K562 (cell line): ENCODE data around the gene ANK3. TPM values are rescaled to one million over a fixed set of nuclear protein-coding genes. Genes with fewer than 3 reads are reported as not detected.

Experiments
- EHMT2 ChIP-seq: fragments of 450-650 bp; IDR thresholded peaks from 2 replicates; pipeline ENCODE4 v1.6.1; 2018; ENCODE audit warnings: antibody characterized with exemption
- ERF ChIP-seq: fragments of 450-650 bp; formaldehyde crosslinking; IDR thresholded peaks from 2 replicates; pipeline ENCODE4 v1.4.0; 2020; ENCODE audit warnings: mild to moderate bottlenecking, mixed read lengths
- ETV6 ChIP-seq, 3 experiments: fragments of 150-350 bp in 1 of 3; sonication (generic) in 1 of 3; formaldehyde crosslinking in 1 of 3; IDR thresholded peaks; 2 replicates each; pipeline versions ENCODE4 v1.6.1 to v1.8.0; 2014 to 2022; ENCODE audit warnings: borderline replicate concordance in 2 of 3, low read depth in 2 of 3, antibody characterized with exemption in 1 of 3, low read length in 1 of 3, mild to moderate bottlenecking in 1 of 3, missing genetic modification reagents in 1 of 3
- GTF2A2 ChIP-seq: IDR thresholded peaks from 2 replicates; pipeline ENCODE4 v1.6.1; 2016; ENCODE audit warnings: mild to moderate bottlenecking, missing genetic modification characterization, missing compliant biosample characterization
- MAFK ChIP-seq: IDR thresholded peaks from 2 replicates; pipeline ENCODE4 v1.6.1; 2011; ENCODE audit warnings: low read length, improper control_type of control experiment
- MEF2A ChIP-seq: IDR thresholded peaks from 2 replicates; pipeline ENCODE4 v1.6.1; 2011; ENCODE audit warnings: low read depth, mild to moderate bottlenecking, low read length, moderate library complexity; ENCODE audit not compliant: control insufficient read depth
- RAD21 ChIP-seq, 2 experiments: fragments of 250-450 bp in 1 of 2; fragments of 450-650 bp in 1 of 2; sonication (Bioruptor Pico) in 1 of 2; formaldehyde crosslinking in 1 of 2; IDR thresholded peaks in 1 of 2; conservative IDR thresholded peaks in 1 of 2; 2 replicates each; pipeline versions ENCODE4 v1.4.0 to v1.8.0; 2020 to 2022; ENCODE audit warnings: mild to moderate bottlenecking in 2 of 2, moderate library complexity in 1 of 2
- SRSF7 ChIP-seq: fragments of 200-400 bp; formaldehyde crosslinking; optimal IDR thresholded peaks from 2 replicates; pipeline ENCODE3; 2017; ENCODE audit warnings: mild to moderate bottlenecking, low read depth, low read length
- TOE1 ChIP-seq, 2 experiments: fragments of 450-650 bp in 1 of 2; sonication (generic) in 1 of 2; formaldehyde crosslinking in 1 of 2; IDR thresholded peaks; 2 replicates each; pipeline versions ENCODE4 v1.7.1 to v1.8.0; 2016 to 2022; ENCODE audit warnings: borderline replicate concordance in 2 of 2, mild to moderate bottlenecking in 2 of 2, antibody characterized with exemption in 1 of 2, inconsistent platforms in 1 of 2, low read depth in 1 of 2, missing genetic modification reagents in 1 of 2, moderate library complexity in 1 of 2
- ZNF316 ChIP-seq: fragments of 450-650 bp; IDR thresholded peaks from 2 replicates; pipeline ENCODE4 v1.6.1; 2016
- ZNF584 ChIP-seq: fragments of 200-800 bp; sonication (Bioruptor generic); IDR thresholded peaks from 2 replicates; pipeline ENCODE4 v1.6.1; 2016; ENCODE audit warnings: low read depth, mild to moderate bottlenecking, missing genetic modification characterization, missing compliant biosample characterization
- polyA plus RNA-seq, 8 experiments: library from polyadenylated mRNA; depleted of rRNA in 4 of 8; stranded (reverse) in 5 of 8; unstranded in 3 of 8; fragments of >200 nt; fragmentation: Nextera tagmentation in 2 of 8; fragmentation: Illumina TruSeq in 1 of 8; extraction: Ambion mirVana in 2 of 8; extraction: Trizol in 1 of 8; gene quantifications; 2 replicates each; pipeline versions ENCODE4 v1.2.1 to v1.2.3, GENCODE V29; 2011 to 2014; ENCODE audit warnings: inconsistent platforms in 1 of 8, missing spikeins in 1 of 8
- total RNA-seq, 7 experiments: library from RNA; depleted of rRNA in 6 of 7; stranded (reverse); fragments of >200 nt in 6 of 7; fragmentation: Illumina TruSeq in 2 of 7; extraction: Trizol in 2 of 7; gene quantifications; 2 replicates each; pipeline versions ENCODE4 v1.2.1 to v1.2.3, GENCODE V29; 2011 to 2021; ENCODE audit warnings: low replicate concordance in 1 of 7
- TF ChIP-seq, protein P1 (sequence below): fragments of 450-650 bp; IDR thresholded peaks from 2 replicates; pipeline ENCODE4 v1.6.1; 2016; ENCODE audit warnings: low read depth
- TF ChIP-seq, protein P2 (sequence below): sonication (generic); IDR thresholded peaks from 2 replicates; pipeline ENCODE4 v1.6.1; 2016
- TF ChIP-seq, protein P3 (sequence below), 2 experiments: fragments of 450-650 bp; conservative IDR thresholded peaks; 2 replicates each; pipeline ENCODE4 v1.6.1; 2017; ENCODE audit warnings: mild to moderate bottlenecking in 2 of 2, moderate library complexity in 2 of 2
- TF ChIP-seq, protein P4 (sequence below): sonication (generic); formaldehyde crosslinking; IDR thresholded peaks from 2 replicates; pipeline ENCODE4 v1.8.0; 2023; ENCODE audit warnings: mild to moderate bottlenecking, missing genetic modification reagents

The ANK3 gene
- total and polyA plus RNA-seq, 9 of the 15 experiments (the other 6 are each of a cell fraction or from before 2014, with no cell fraction given), result 10.0 to 32.3 (median 17.9) TPM

DNA sequence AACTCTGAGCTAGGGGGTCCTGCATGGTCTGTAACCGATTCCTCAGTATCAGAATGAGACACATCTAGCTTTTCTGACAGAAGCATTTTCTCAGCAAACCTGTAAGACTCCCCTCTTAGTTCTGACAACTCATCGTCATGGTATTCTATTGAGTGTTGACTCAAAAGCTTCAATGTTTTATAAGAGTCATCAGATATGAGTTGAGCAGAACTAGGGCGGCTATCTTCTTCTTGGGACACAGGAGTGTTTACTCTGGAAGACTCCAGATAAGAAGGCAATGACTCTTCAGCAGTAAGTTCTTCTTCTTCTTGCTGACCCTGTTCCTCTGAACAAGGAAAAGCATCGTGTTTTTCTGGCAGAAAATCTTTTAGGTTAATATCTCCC is 316.3 kb downstream of the ANK3 start (continued):
- TF ChIP-seq, protein P1, sequence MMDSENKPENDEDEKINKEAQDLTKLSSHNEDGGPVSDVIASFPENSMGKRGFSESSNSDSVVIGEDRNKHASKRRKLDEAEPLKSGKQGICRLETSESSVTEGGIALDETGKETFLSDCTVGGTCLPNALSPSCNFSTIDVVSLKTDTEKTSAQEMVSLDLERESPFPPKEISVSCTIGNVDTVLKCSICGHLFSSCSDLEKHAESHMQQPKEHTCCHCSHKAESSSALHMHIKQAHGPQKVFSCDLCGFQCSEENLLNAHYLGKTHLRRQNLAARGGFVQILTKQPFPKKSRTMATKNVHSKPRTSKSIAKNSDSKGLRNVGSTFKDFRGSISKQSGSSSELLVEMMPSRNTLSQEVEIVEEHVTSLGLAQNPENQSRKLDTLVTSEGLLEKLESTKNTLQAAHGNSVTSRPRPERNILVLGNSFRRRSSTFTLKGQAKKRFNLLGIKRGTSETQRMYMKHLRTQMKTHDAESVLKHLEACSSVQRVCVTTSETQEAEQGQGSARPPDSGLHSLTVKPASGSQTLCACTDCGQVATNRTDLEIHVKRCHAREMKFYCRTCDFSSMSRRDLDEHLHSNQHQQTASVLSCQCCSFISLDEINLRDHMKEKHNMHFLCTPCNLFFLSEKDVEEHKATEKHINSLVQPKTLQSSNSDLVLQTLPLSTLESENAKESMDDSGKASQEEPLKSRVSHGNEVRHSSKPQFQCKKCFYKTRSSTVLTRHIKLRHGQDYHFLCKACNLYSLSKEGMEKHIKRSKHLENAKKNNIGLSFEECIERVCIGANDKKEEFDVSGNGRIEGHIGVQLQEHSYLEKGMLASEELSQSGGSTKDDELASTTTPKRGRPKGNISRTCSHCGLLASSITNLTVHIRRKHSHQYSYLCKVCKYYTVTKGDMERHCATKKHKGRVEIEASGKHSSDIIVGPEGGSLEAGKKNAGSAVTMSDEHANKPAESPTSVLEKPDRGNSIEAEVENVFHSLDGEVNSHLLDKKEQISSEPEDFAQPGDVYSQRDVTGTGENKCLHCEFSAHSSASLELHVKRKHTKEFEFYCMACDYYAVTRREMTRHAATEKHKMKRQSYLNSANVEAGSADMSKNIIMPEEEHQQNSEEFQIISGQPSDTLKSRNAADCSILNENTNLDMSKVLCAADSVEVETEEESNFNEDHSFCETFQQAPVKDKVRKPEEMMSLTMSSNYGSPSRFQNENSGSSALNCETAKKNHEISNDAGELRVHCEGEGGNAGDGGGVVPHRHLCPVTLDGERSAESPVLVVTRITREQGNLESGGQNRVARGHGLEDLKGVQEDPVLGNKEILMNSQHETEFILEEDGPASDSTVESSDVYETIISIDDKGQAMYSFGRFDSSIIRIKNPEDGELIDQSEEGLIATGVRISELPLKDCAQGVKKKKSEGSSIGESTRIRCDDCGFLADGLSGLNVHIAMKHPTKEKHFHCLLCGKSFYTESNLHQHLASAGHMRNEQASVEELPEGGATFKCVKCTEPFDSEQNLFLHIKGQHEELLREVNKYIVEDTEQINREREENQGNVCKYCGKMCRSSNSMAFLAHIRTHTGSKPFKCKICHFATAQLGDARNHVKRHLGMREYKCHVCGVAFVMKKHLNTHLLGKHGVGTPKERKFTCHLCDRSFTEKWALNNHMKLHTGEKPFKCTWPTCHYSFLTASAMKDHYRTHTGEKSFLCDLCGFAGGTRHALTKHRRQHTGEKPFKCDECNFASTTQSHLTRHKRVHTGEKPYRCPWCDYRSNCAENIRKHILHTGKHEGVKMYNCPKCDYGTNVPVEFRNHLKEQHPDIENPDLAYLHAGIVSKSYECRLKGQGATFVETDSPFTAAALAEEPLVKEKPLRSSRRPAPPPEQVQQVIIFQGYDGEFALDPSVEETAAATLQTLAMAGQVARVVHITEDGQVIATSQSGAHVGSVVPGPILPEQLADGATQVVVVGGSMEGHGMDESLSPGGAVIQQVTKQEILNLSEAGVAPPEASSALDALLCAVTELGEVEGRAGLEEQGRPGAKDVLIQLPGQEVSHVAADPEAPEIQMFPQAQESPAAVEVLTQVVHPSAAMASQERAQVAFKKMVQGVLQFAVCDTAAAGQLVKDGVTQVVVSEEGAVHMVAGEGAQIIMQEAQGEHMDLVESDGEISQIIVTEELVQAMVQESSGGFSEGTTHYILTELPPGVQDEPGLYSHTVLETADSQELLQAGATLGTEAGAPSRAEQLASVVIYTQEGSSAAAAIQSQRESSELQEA, result no peak
- no peak for TF ChIP-seq GTF2A2 (tag)
- no peak for TF ChIP-seq RAD21 (CRISPR knock-in tag; conservative IDR thresholded peaks at IDR 0.05 in 1 of 2, IDR thresholded peaks at IDR 0.05 in 1 of 2)
- TF ChIP-seq ZNF316, result peak; percentile 89
- TF ChIP-seq ERF (CRISPR knock-in tag), result no peak
- TF ChIP-seq, protein P2, sequence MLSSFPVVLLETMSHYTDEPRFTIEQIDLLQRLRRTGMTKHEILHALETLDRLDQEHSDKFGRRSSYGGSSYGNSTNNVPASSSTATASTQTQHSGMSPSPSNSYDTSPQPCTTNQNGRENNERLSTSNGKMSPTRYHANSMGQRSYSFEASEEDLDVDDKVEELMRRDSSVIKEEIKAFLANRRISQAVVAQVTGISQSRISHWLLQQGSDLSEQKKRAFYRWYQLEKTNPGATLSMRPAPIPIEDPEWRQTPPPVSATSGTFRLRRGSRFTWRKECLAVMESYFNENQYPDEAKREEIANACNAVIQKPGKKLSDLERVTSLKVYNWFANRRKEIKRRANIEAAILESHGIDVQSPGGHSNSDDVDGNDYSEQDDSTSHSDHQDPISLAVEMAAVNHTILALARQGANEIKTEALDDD, result no peak; the same call in 1 of the 2 replicates
- no peak for TF ChIP-seq ZNF584 (CRISPR knock-in tag)
- TF ChIP-seq, protein P3, sequence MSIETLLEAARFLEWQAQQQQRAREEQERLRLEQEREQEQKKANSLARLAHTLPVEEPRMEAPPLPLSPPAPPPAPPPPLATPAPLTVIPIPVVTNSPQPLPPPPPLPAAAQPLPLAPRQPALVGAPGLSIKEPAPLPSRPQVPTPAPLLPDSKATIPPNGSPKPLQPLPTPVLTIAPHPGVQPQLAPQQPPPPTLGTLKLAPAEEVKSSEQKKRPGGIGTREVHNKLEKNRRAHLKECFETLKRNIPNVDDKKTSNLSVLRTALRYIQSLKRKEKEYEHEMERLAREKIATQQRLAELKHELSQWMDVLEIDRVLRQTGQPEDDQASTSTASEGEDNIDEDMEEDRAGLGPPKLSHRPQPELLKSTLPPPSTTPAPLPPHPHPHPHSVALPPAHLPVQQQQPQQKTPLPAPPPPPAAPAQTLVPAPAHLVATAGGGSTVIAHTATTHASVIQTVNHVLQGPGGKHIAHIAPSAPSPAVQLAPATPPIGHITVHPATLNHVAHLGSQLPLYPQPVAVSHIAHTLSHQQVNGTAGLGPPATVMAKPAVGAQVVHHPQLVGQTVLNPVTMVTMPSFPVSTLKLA (conservative IDR thresholded peaks at IDR 0.05), result no peak
- no peak for TF ChIP-seq MEF2A
- peak; percentile 85 for TF ChIP-seq EHMT2
- TF ChIP-seq ETV6 (IDR thresholded peaks at IDR 0.05; ENCODE audit: borderline replicate concordance in 1 of 2, low read depth in 2 of 2, low read length in 1 of 2), result no peak
- TF ChIP-seq ETV6 (CRISPR knock-in tag; IDR thresholded peaks at IDR 0.05; ENCODE audit: borderline replicate concordance), result no peak
- no peak for TF ChIP-seq TOE1 (IDR thresholded peaks at IDR 0.05; ENCODE audit: borderline replicate concordance)
- no peak for TF ChIP-seq TOE1 (CRISPR knock-in tag; IDR thresholded peaks at IDR 0.05; ENCODE audit: borderline replicate concordance, low read depth)
- TF ChIP-seq, protein P4, sequence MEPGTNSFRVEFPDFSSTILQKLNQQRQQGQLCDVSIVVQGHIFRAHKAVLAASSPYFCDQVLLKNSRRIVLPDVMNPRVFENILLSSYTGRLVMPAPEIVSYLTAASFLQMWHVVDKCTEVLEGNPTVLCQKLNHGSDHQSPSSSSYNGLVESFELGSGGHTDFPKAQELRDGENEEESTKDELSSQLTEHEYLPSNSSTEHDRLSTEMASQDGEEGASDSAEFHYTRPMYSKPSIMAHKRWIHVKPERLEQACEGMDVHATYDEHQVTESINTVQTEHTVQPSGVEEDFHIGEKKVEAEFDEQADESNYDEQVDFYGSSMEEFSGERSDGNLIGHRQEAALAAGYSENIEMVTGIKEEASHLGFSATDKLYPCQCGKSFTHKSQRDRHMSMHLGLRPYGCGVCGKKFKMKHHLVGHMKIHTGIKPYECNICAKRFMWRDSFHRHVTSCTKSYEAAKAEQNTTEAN, result no peak
- no peak for TF ChIP-seq SRSF7
- peak; percentile 55 for TF ChIP-seq MAFK
